MG63 (cell line): ENCODE measurements around the gene TSC22D3. TPM values are rescaled to one million over a fixed set of nuclear protein-coding genes. Genes with fewer than 3 reads are reported as not detected.

Experiments
- DNase-seq: peaks from one replicate; pipeline ENCODE4 v3.0.0-alpha.2; 2020
- H3K27me3 ChIP-seq: fragments of 250-450 bp; sonication (Bioruptor Pico); 2 replicates; pipeline ENCODE4 v1.5.1; 2020; ENCODE audit warnings: mild to moderate bottlenecking, moderate library complexity
- H3K36me3 ChIP-seq: fragments of 250-450 bp; sonication (Bioruptor Pico); 2 replicates; pipeline ENCODE4 v1.5.1; 2020; ENCODE audit warnings: mild to moderate bottlenecking, moderate library complexity
- H3K4me3 ChIP-seq: fragments of 250-450 bp; sonication (Bioruptor Pico); 2 replicates; pipeline ENCODE4 v1.5.1; 2020; ENCODE audit warnings: mild to moderate bottlenecking, moderate library complexity
- H3K9me3 ChIP-seq: fragments of 250-450 bp; sonication (Bioruptor Pico); 2 replicates; pipeline ENCODE4 v1.5.1; 2020; ENCODE audit warnings: mild to moderate bottlenecking, moderate library complexity
- total RNA-seq: library from RNA; depleted of rRNA; stranded (reverse); fragments of >200 nt; shearing (Covaris generic); gene quantifications from 2 replicates; pipeline ENCODE4 v1.2.3, GENCODE V29; 2014; ENCODE audit warnings: low replicate concordance

Gene TSC22D3
- total RNA-seq, 1 experiment from 2014 or later, result 17.0 TPM

GRCh38 chrX:107741404-107741790 is 34.2 kb downstream of the TSC22D3 start:
- H3K4me3 ChIP-seq, result no peak overlapping the region
- DNase-seq, result no peak
- no peaks in the 10 kb centered on the region for H3K36me3 ChIP-seq
- H3K27me3 ChIP-seq, result no peaks in the 10 kb centered on the region
- no peaks in the 10 kb centered on the region for H3K9me3 ChIP-seq

GRCh38 chrX:107739541-107739940 is 36.0 kb downstream of the TSC22D3 start:
- Histone ChIP-seq H3K9me3 (no peaks in the 10 kb centered on the region), H3K36me3 (no peaks in the 10 kb centered on the region), H3K4me3 (no peak overlapping the region), H3K27me3 (no peaks in the 10 kb centered on the region)
- no peak for DNase-seq

- H3K27me3 ChIP-seq, result no peaks in the 10 kb centered on the region
- H3K9me3 ChIP-seq, result no peaks in the 10 kb centered on the region
- DNase-seq, result no peak
- no peaks in the 10 kb centered on the region for H3K36me3 ChIP-seq
- H3K4me3 ChIP-seq, result no peak overlapping the region
Measured at GRCh38 chrX:107738768-107739167, 36.8 kb downstream of the TSC22D3 start.

DNA sequence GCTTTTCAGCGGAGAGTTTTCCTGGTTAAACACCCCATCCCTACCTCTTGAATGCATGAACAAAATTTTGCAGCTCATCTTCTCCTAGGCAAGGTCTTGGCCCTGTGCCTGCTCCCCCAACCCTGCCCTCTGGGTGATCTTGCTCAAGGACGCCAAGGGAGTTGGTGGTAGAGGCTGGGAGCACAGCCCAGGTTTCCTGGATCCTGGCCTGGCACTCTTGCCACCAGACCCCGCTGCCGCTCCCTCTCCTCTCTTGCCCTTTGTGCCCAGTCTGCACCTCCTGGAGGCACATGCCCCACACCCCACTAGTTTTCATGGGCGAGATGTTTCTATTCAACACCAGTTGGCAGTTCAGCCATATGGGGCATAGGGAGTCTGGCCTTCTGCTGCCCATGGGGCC is 37.3 kb downstream of the TSC22D3 start:
- no peak for DNase-seq
- Histone ChIP-seq H3K4me3 (no peak overlapping the region), H3K27me3 (no peaks in the 10 kb centered on the region), H3K36me3 (no peaks in the 10 kb centered on the region), H3K9me3 (no peaks in the 10 kb centered on the region)

DNA sequence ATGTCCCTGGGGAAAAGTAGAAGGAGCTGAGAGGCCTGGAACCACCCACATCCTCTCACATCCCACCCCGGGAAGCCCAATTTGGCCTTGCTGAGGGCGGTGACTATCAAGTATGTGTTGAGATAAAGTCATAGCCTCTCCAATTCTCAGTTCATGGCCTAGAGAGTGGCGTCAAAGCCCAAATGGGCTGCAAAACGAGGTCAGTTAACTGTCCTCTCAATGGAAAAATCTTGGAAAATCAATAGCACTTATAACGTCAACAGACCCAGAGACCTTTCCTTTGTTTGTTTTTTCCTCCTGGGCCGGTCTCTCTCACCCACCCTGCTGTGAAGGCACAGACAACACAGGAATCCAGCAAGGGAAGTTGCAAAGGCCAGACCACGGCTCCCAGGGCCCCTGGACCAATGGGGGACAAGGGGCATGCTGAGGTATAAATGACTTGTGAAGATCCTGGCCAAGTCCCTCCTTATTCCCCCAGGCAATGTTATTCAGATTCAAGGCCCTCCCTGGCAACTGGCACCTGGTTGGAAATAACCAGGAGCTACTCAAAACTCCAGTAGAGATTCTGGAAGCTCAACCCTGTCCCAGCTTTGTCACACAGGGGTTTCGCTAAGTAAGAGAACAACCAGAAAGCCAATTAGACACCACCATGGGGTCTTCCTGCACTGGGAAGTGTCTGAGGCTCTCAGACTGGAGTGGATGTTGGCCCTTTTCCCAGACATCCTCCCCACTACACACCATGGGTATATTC is 38.6 kb downstream of the TSC22D3 start:
- no peak for DNase-seq
- Histone ChIP-seq H3K27me3 (no peaks in the 10 kb centered on the region), H3K9me3 (no peaks in the 10 kb centered on the region), H3K36me3 (no peaks in the 10 kb centered on the region), H3K4me3 (no peak overlapping the region)

DNA sequence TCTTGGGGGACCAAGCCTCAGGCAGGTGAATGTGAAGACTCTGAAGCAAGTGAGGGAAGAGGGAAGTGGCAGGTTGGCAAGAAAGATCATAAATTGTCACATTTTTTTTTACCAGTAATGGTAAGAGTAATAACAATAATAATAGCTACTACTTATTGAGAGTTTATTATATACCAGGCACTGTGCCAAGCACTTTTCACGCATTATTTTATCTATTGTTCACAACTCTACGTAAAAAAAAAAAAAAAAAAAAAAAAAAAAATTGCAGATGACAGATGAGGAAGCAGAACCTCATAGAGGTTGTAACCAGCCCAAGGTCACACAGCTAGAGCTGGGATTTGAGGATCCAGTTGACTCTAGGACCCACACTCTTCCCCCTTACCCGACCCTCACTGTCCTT is 40.9 kb downstream of the TSC22D3 start:
- Histone ChIP-seq H3K9me3 (no peaks in the 10 kb centered on the region), H3K27me3 (no peaks in the 10 kb centered on the region), H3K36me3 (no peaks in the 10 kb centered on the region), H3K4me3 (no peak overlapping the region)
- DNase-seq, result no peak

GRCh38 chrX:107733686-107734085 is 41.9 kb downstream of the TSC22D3 start:
- H3K4me3 ChIP-seq, result no peak overlapping the region
- H3K36me3 ChIP-seq, result no peaks in the 10 kb centered on the region
- no peaks in the 10 kb centered on the region for H3K27me3 ChIP-seq
- DNase-seq, result no peak
- H3K9me3 ChIP-seq, result no peaks in the 10 kb centered on the region

DNA sequence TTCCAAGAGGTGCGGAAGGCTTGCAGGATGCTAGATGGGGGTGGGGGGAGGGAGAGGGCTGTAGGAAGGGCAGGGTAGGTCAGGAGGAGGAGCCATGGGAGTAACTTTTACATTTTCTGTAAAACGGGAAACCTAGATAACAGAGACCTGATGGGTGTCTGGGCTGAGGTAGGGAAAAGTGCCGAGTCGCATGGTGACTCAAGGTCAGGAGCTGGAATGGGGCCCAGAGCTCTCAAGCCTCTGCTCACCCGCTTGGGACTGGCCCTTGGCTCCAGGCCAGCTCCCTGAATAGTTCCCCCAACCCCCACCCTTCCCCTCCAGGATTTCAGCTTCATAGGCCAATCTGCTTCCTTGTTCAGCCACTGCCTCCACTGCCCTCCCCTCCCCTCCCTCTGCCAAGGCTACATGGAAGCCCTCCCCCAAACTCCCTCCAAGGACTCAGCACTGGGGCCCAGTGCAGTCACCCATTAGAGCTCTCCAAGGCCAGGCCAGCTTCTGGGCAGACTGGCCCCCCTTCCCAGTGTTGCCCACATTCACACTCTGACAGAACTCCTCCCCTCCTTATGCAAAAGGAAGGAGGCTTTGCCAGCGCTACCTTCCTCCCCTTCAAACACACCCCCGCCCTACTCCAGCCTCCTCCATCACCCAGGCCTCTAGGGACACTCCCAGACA is 43.6 kb downstream of the TSC22D3 start:
- Histone ChIP-seq H3K36me3 (no peaks in the 10 kb centered on the region), H3K27me3 (no peaks in the 10 kb centered on the region), H3K9me3 (no peaks in the 10 kb centered on the region), H3K4me3 (no peak overlapping the region)
- peak; percentile 72 for DNase-seq

GRCh38 chrX:107730991-107731766 is 44.4 kb downstream of the TSC22D3 start:
- Histone ChIP-seq H3K27me3 (no peaks in the 10 kb centered on the region), H3K9me3 (no peaks in the 10 kb centered on the region), H3K36me3 (no peaks in the 10 kb centered on the region), H3K4me3 (no peak overlapping the region)
- DNase-seq, result no peak

DNA sequence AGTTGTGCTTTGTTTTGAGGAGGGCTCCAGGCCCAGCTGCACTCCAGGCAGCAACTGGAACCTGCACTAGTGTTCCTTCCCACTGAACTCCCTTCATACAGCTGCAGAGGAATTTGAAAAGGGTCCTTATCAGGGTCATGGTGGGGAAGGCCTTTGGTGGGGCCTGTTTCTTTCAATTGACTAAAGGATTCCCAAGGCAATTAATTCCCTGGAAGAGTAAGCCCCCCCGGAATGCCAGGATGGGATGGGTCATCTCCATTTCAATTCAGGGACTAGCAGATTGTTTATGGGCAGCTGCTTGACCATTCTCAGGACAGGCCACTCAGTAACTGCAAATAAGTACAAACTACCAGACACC is 45.3 kb downstream of the TSC22D3 start:
- no peaks in the 10 kb centered on the region for H3K36me3 ChIP-seq
- H3K9me3 ChIP-seq, result no peaks in the 10 kb centered on the region
- no peak overlapping the region for H3K4me3 ChIP-seq
- no peak for DNase-seq
- H3K27me3 ChIP-seq, result no peaks in the 10 kb centered on the region

DNA sequence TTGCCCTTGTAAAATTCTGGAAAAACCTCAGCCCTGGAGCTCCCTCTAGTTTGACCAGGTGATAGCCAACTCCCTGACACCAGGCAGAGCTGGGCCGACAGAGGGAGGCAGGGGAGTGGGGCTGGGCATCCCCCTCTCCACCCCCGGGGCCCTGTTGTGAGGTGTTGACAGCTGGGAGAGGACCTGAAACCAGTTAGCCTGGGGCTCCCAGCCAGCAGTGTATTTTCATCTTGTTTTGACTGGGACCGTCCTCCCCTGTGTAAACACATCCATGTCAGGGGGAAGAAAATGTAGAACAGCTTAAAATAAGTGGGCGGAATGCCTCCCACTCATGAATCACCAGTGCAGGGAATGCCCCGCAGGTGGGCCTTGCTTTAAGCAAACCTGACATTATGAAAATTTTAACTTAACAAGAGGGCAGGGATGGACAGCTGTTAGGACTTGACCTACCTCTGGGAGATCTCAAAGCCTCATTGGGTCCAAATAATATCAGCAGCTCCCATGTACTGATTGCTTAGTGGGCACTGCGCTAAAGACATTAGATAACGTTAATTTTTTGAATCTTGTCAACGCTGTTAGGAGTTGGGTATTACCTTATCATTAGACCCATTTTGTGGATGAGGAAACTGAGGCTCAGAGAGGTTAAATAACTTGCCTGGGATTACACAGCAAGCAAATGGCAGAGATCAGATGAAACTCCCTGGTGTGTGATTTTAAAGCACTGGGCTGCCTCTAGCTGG is 45.9 kb downstream of the TSC22D3 start:
- no peak for DNase-seq
- no peaks in the 10 kb centered on the region for H3K9me3 ChIP-seq
- no peaks in the 10 kb centered on the region for H3K36me3 ChIP-seq
- H3K27me3 ChIP-seq, result no peaks in the 10 kb centered on the region
- H3K4me3 ChIP-seq, result no peak overlapping the region

GRCh38 chrX:107728371-107729099 is 47.1 kb downstream of the TSC22D3 start:
- H3K4me3 ChIP-seq, result no peak overlapping the region
- H3K27me3 ChIP-seq, result no peaks in the 10 kb centered on the region
- no peak for DNase-seq
- H3K9me3 ChIP-seq, result no peaks in the 10 kb centered on the region
- no peaks in the 10 kb centered on the region for H3K36me3 ChIP-seq

- no peak for DNase-seq
- no peak overlapping the region for H3K4me3 ChIP-seq
- no peaks in the 10 kb centered on the region for H3K36me3 ChIP-seq
- no peaks in the 10 kb centered on the region for H3K27me3 ChIP-seq
- H3K9me3 ChIP-seq, result no peaks in the 10 kb centered on the region
Measured at GRCh38 chrX:107726816-107727534, 48.6 kb downstream of the TSC22D3 start.

DNA sequence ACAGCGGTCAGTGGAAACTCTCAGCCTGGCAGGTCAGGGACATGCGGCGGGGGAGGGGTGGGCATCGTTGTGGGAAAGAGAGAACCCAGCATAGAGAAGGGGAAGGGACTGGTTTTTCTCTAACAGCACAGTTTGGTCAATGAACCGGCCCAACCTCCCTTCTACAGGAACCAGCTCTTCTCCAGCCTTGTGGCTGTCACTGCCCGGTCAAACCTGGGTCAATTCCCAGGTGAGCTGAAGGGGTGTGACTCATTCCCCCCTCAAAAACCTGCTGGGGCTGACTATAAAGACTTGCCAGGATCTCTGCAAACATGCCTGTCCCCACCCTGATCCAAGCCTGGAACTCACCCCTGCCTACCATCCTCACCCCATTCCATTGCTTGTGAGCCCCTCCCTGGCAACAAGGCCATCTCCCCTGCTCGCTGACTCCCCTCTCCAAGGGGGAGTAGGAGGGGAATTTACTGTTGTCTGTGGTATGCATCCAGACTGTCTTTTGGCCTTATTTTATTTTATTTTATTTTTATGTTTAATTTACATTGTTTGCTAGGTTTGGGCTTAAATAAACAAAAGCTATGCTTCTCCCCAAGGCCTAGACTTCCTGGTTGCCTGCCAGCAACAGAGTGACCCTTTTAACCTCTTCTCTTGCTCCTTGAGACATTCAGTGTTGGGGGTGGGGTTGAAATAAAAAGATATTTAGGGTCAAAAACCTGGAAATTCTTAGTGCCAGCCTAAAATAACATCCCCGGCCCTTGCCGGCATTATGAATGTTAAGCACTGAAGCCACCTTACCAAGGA is 49.6 kb downstream of the TSC22D3 start:
- Histone ChIP-seq H3K4me3 (no peak overlapping the region), H3K9me3 (no peaks in the 10 kb centered on the region), H3K36me3 (no peaks in the 10 kb centered on the region), H3K27me3 (no peaks in the 10 kb centered on the region)
- DNase-seq, result no peak

GRCh38 chrX:107724653-107725052 is 50.9 kb downstream of the TSC22D3 start:
- no peaks in the 10 kb centered on the region for H3K27me3 ChIP-seq
- H3K9me3 ChIP-seq, result no peaks in the 10 kb centered on the region
- H3K36me3 ChIP-seq, result no peaks in the 10 kb centered on the region
- no peak overlapping the region for H3K4me3 ChIP-seq
- no peak for DNase-seq
